Testis (tissue), 2 donors: Measurements from ENCODE around the gene GGPS1.

Experiments used
- POLR2A ChIP-seq: fragments of 450-650 bp; IDR thresholded peaks from one replicate; pipeline ENCODE4 v1.6.1; 2017; ENCODE audit warnings: antibody characterized with exemption, mild to moderate bottlenecking, moderate library complexity
- TF ChIP-seq, protein P1 (sequence below), 3 experiments: fragments of 450-650 bp in 2 of 3; fragments of 200-600 bp in 1 of 3; sonication (generic) in 1 of 3; IDR thresholded peaks; one replicate each; pipeline ENCODE4 v1.5.1; 2016 to 2019; ENCODE audit warnings: antibody characterized with exemption in 3 of 3, mild to moderate bottlenecking in 2 of 3, moderate library complexity in 1 of 3

DNA sequence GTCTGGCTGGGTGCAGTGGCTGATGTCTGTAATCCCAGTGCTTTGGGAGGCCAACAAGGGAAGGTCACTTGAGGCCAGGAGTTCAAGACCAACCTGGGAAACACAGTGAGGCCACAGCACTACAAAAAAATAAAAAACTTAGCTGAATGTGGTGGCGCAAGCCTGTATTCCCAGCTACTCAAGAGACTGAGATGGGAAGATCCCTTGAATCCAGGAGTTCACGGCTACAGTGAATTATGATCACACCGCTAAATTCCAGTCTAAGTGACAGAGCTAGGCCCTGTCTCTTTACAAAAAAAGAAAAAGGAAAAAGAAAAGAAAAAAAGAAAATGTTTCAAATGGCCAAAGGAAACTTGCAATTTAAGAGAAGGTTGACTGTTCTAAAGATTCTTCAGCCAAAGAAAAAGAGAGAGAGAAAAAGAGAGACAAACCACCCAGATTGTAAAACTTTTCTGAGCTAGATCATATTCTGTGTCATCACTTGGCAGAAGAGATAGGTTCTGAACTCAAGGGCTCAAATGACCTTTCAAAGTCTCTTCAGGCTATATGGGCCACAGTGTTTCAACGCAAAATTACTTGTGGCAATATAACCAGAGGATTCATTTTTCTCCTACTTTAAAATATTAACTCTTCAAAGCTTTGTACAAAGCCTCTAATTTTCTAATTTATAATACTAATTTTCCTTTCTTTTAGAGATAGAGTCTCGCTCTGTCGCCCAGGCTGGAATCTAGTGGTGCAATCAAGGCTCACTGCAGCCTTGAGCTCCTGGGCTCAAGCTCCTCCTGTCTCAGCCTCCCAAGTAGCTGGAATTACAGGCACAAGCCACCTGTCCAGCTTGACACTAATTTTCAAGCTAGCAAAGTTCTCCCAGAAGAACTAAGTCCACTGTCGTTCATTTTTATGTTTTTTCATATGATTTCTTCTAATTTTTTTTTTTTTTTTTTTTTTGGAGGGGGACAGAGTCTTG lies 20.9 kb upstream of the GGPS1 start:
- TF ChIP-seq, protein P1, sequence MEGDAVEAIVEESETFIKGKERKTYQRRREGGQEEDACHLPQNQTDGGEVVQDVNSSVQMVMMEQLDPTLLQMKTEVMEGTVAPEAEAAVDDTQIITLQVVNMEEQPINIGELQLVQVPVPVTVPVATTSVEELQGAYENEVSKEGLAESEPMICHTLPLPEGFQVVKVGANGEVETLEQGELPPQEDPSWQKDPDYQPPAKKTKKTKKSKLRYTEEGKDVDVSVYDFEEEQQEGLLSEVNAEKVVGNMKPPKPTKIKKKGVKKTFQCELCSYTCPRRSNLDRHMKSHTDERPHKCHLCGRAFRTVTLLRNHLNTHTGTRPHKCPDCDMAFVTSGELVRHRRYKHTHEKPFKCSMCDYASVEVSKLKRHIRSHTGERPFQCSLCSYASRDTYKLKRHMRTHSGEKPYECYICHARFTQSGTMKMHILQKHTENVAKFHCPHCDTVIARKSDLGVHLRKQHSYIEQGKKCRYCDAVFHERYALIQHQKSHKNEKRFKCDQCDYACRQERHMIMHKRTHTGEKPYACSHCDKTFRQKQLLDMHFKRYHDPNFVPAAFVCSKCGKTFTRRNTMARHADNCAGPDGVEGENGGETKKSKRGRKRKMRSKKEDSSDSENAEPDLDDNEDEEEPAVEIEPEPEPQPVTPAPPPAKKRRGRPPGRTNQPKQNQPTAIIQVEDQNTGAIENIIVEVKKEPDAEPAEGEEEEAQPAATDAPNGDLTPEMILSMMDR (IDR thresholded peaks at IDR 0.05): no peak
- TF ChIP-seq POLR2A: no peak
